ENCODE measurements around the gene ENOX1. TPM values are rescaled to one million over a fixed set of nuclear protein-coding genes. Genes with fewer than 3 reads are reported as not detected.

Gene ENOX1
- total and polyA plus RNA-seq, 2 of the 8 experiments (the other 6 are each of a cell fraction or from before 2014, with no cell fraction given), result 0.23 to 0.37 TPM

- no peaks in the 10 kb centered on the region for H3K27me3 ChIP-seq (replicated peaks in 1 of 4; ENCODE audit: control insufficient read depth in 3 of 4, extremely low read depth in 1 of 4, insufficient read depth in 3 of 4, low read length in 3 of 4)
- H2AK5ac ChIP-seq (ENCODE audit: low read depth, low read length), result no peak overlapping the region
- no peak overlapping the region for H2BK120ac ChIP-seq (replicated peaks; ENCODE audit: low read depth, low read length)
- H3K23ac ChIP-seq (ENCODE audit: insufficient read length), result no peak overlapping the region
- no peaks in the 10 kb centered on the region for H3K79me2 ChIP-seq (ENCODE audit: control insufficient read depth in 1 of 2, insufficient read depth in 2 of 2, low read length in 2 of 2)
- H3K27ac ChIP-seq (ENCODE audit: low read depth, low read length), result no peak overlapping the region
- no peak overlapping the region for H3K4ac ChIP-seq (replicated peaks; ENCODE audit: insufficient read length, low read depth, low read length)
- H2BK12ac ChIP-seq (ENCODE audit: low read depth, low read length), result no peak overlapping the region
- no peak overlapping the region for H4K91ac ChIP-seq (replicated peaks; ENCODE audit: insufficient read length, low read length)
- no peaks in the 10 kb centered on the region for H3K9me3 ChIP-seq (ENCODE audit: insufficient read depth in 2 of 2, low read depth in 1 of 2, low read length in 1 of 2)
- no peaks in the 10 kb centered on the region for H3K79me1 ChIP-seq (ENCODE audit: low read depth, low read length)
- no peak for DNase-seq (ENCODE audit: low read depth in 1 of 2, low spot score in 2 of 2)
- no peak overlapping the region for H2BK20ac ChIP-seq (ENCODE audit: low read length)
- no peak for FAIRE-seq
- no peak overlapping the region for H2BK15ac ChIP-seq (ENCODE audit: low read length)
- H4K8ac ChIP-seq (ENCODE audit: extremely low read depth, insufficient read depth, low read length), result no peak overlapping the region
- H3K9ac ChIP-seq (replicated peaks in 1 of 4; ENCODE audit: extremely low read depth in 1 of 4, low read depth in 3 of 4, low read length in 3 of 4), result no peak overlapping the region
- H2BK5ac ChIP-seq (ENCODE audit: low read depth, low read length), result no peak overlapping the region
- no peak overlapping the region for H3K14ac ChIP-seq (ENCODE audit: insufficient read length)
- TF ChIP-seq CHD1 (IDR thresholded peaks at IDR 0.05; ENCODE audit: low read depth, low read length) (no peak), SP2 (IDR thresholded peaks at IDR 0.05; ENCODE audit: low read length) (no peak), BACH1 (IDR thresholded peaks at IDR 0.05; ENCODE audit: low read length) (no peak), JUN (IDR thresholded peaks at IDR 0.05; ENCODE audit: low read depth, low read length) (no peak), SAP30 (IDR thresholded peaks at IDR 0.05; ENCODE audit: insufficient read depth, insufficient replicate concordance, low read length) (no peak), SUZ12 (IDR thresholded peaks at IDR 0.05; ENCODE audit: low read length) (no peak), BCL11A (IDR thresholded peaks at IDR 0.05; ENCODE audit: low read depth in 2 of 2, low read length in 2 of 2) (no peak), BRCA1 (IDR thresholded peaks at IDR 0.05; ENCODE audit: low read depth, low read length) (no peak), SIRT6 (IDR thresholded peaks at IDR 0.05; ENCODE audit: low read length) (no peak), NRF1 (IDR thresholded peaks at IDR 0.05; ENCODE audit: low read depth, low read length) (no peak), MAFK (IDR thresholded peaks at IDR 0.05; ENCODE audit: low read depth, low read length) (no peak), ZNF274 (IDR thresholded peaks at IDR 0.05; ENCODE audit: borderline replicate concordance, extremely low read depth, low read length) (no peak), POU5F1 (IDR thresholded peaks at IDR 0.05; ENCODE audit: low read depth, low read length) (no peak), E2F6 (IDR thresholded peaks at IDR 0.05) (no peak), FOSL1 (IDR thresholded peaks at IDR 0.05; ENCODE audit: insufficient read depth, low read depth, low read length) (no peak)
- TF ChIP-seq, protein P1, sequence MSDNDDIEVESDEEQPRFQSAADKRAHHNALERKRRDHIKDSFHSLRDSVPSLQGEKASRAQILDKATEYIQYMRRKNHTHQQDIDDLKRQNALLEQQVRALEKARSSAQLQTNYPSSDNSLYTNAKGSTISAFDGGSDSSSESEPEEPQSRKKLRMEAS (IDR thresholded peaks at IDR 0.05), result no peak
- ChIA-PET POLR2A (ENCODE audit: partially characterized antibody) (no interaction called here), CTCF (ENCODE audit: partially characterized antibody) (no interaction called here)
- 92% methylated on average over 3 of the region's 3 CpGs; no CpG with 5 or more reads in 1 of the 2 experiments for WGBS, 2 experiments (ENCODE audit: extremely low coverage in 1 of 2, insufficient coverage in 1 of 2, insufficient read length in 1 of 2, insufficient replicate concordance in 2 of 2, low coverage in 1 of 2, low lambda C conversion rate in 2 of 2, missing lambda C conversion rate in 1 of 2)
- no peaks in the 10 kb centered on the region for H3K23me2 ChIP-seq (ENCODE audit: low read depth, low read length)
- H3K56ac ChIP-seq (replicated peaks; ENCODE audit: insufficient read length, low read depth, low read length), result no peak overlapping the region
- no peak overlapping the region for H4K5ac ChIP-seq (ENCODE audit: insufficient read length, low read depth, low read length)
- H3K18ac ChIP-seq (ENCODE audit: extremely low read depth, low read length), result no peak overlapping the region
- H3K4me2 ChIP-seq (ENCODE audit: insufficient read depth in 1 of 2, low read depth in 2 of 2, low read length in 2 of 2), result no peak overlapping the region
- H4K20me1 ChIP-seq (replicated peaks in 1 of 2; ENCODE audit: control insufficient read depth in 1 of 2, insufficient read depth in 2 of 2, low read length in 2 of 2), result no peaks in the 10 kb centered on the region
- no peaks in the 10 kb centered on the region for H3K4me1 ChIP-seq (replicated peaks in 1 of 4; ENCODE audit: control insufficient read depth in 3 of 4, insufficient read depth in 4 of 4, low read length in 3 of 4)
- no peak overlapping the region for H2AFZ ChIP-seq (ENCODE audit: low read length)
- no peak overlapping the region for H3K4me3 ChIP-seq (ENCODE audit: extremely low read depth in 1 of 4, insufficient read depth in 2 of 4, low read depth in 3 of 4, low read length in 4 of 4)
- H3K36me3 ChIP-seq (ENCODE audit: control insufficient read depth in 2 of 4, insufficient read depth in 4 of 4, low read length in 3 of 4), result no peaks in the 10 kb centered on the region
Observed at GRCh38 chr13:43546816-43547215, 240.0 kb downstream of the ENOX1 start.

All from H1 (cell line).